MG63 (cell line): ENCODE data around the gene FGGY. TPM values are rescaled to one million over a fixed set of nuclear protein-coding genes. Genes with fewer than 3 reads are reported as not detected.
"Not testable (repeated sequence)": the region's sequence is repeated elsewhere in the genome, so short reads cannot be mapped to it uniquely, and the experiment has no call there.

Experiments used
- DNase-seq: peaks from one replicate; pipeline ENCODE4 v3.0.0-alpha.2; 2020
- H3K27me3 ChIP-seq: fragments of 250-450 bp; sonication (Bioruptor Pico); 2 replicates; pipeline ENCODE4 v1.5.1; 2020; ENCODE audit warnings: mild to moderate bottlenecking, moderate library complexity
- H3K36me3 ChIP-seq: fragments of 250-450 bp; sonication (Bioruptor Pico); 2 replicates; pipeline ENCODE4 v1.5.1; 2020; ENCODE audit warnings: mild to moderate bottlenecking, moderate library complexity
- H3K4me3 ChIP-seq: fragments of 250-450 bp; sonication (Bioruptor Pico); 2 replicates; pipeline ENCODE4 v1.5.1; 2020; ENCODE audit warnings: mild to moderate bottlenecking, moderate library complexity
- H3K9me3 ChIP-seq: fragments of 250-450 bp; sonication (Bioruptor Pico); 2 replicates; pipeline ENCODE4 v1.5.1; 2020; ENCODE audit warnings: mild to moderate bottlenecking, moderate library complexity
- total RNA-seq: library from RNA; depleted of rRNA; stranded (reverse); fragments of >200 nt; shearing (Covaris generic); gene quantifications from 2 replicates; pipeline ENCODE4 v1.2.3, GENCODE V29; 2014; ENCODE audit warnings: low replicate concordance

The FGGY gene
- total RNA-seq, 1 experiment from 2014 or later: 15.4 TPM

- Histone ChIP-seq H3K36me3 (no peaks in the 10 kb centered on the region), H3K27me3 (no peaks in the 10 kb centered on the region), H3K4me3 (no peak overlapping the region), H3K9me3 (no peaks in the 10 kb centered on the region)
- no peak for DNase-seq
Measured at GRCh38 chr1:59511476-59512465, 214.9 kb downstream of the FGGY start.

- Histone ChIP-seq H3K27me3 (no peaks in the 10 kb centered on the region), H3K4me3 (no peak overlapping the region), H3K9me3 (no peaks in the 10 kb centered on the region), H3K36me3 (no peaks in the 10 kb centered on the region)
- no peak for DNase-seq
Measured at GRCh38 chr1:59512702-59513101, 215.8 kb downstream of the FGGY start.

- H3K9me3 ChIP-seq: no peaks in the 10 kb centered on the region
- H3K27me3 ChIP-seq: no peaks in the 10 kb centered on the region
- H3K4me3 ChIP-seq: no peak overlapping the region
- no peak for DNase-seq
- H3K36me3 ChIP-seq: no peaks in the 10 kb centered on the region
Measured at GRCh38 chr1:59514061-59514909, 217.4 kb downstream of the FGGY start.

- no peak for DNase-seq
- no peaks in the 10 kb centered on the region for H3K36me3 ChIP-seq
- no peaks in the 10 kb centered on the region for H3K9me3 ChIP-seq
- no peaks in the 10 kb centered on the region for H3K27me3 ChIP-seq
- no peak overlapping the region for H3K4me3 ChIP-seq
Measured at GRCh38 chr1:59516881-59517280, 220.0 kb downstream of the FGGY start.

GRCh38 chr1:59520194-59520593 is 223.3 kb downstream of the FGGY start:
- Histone ChIP-seq H3K4me3 (no peak overlapping the region), H3K27me3 (no peaks in the 10 kb centered on the region), H3K36me3 (no peaks in the 10 kb centered on the region), H3K9me3 (no peaks in the 10 kb centered on the region)
- no peak for DNase-seq

GRCh38 chr1:59520827-59521418 is 224.0 kb downstream of the FGGY start:
- DNase-seq: no peak
- Histone ChIP-seq H3K9me3 (no peaks in the 10 kb centered on the region), H3K36me3 (no peaks in the 10 kb centered on the region), H3K4me3 (no peak overlapping the region), H3K27me3 (no peaks in the 10 kb centered on the region)

- no peaks in the 10 kb centered on the region for H3K27me3 ChIP-seq
- no peak overlapping the region for H3K4me3 ChIP-seq
- DNase-seq: no peak
- H3K9me3 ChIP-seq: no peaks in the 10 kb centered on the region
- no peaks in the 10 kb centered on the region for H3K36me3 ChIP-seq
Measured at GRCh38 chr1:59521456-59521855, 224.6 kb downstream of the FGGY start.

- no peak for DNase-seq
- Histone ChIP-seq H3K36me3 (no peaks in the 10 kb centered on the region), H3K9me3 (no peaks in the 10 kb centered on the region), H3K4me3 (no peak overlapping the region), H3K27me3 (no peaks in the 10 kb centered on the region)
Measured at GRCh38 chr1:59522925-59523505, 226.1 kb downstream of the FGGY start.

GRCh38 chr1:59523745-59524450 is 227.0 kb downstream of the FGGY start:
- Histone ChIP-seq H3K4me3 (no peak overlapping the region), H3K9me3 (no peaks in the 10 kb centered on the region), H3K27me3 (no peaks in the 10 kb centered on the region), H3K36me3 (no peaks in the 10 kb centered on the region)
- no peak for DNase-seq

GRCh38 chr1:59526240-59526639 is 229.3 kb downstream of the FGGY start:
- Histone ChIP-seq H3K4me3 (no peak overlapping the region), H3K36me3 (no peaks in the 10 kb centered on the region), H3K27me3 (no peaks in the 10 kb centered on the region), H3K9me3 (no peaks in the 10 kb centered on the region)
- DNase-seq: no peak

- DNase-seq: no peak
- H3K36me3 ChIP-seq: no peaks in the 10 kb centered on the region
- H3K4me3 ChIP-seq: no peak overlapping the region
- no peaks in the 10 kb centered on the region for H3K27me3 ChIP-seq
- H3K9me3 ChIP-seq: no peaks in the 10 kb centered on the region
Measured at GRCh38 chr1:59528471-59528870, 231.6 kb downstream of the FGGY start.

GRCh38 chr1:59528900-59529299 is 232.0 kb downstream of the FGGY start:
- no peaks in the 10 kb centered on the region for H3K36me3 ChIP-seq
- H3K4me3 ChIP-seq: no peak overlapping the region
- DNase-seq: no peak

GRCh38 chr1:59530119-59530518 is 233.2 kb downstream of the FGGY start:
- H3K4me3 ChIP-seq: no peak overlapping the region
- DNase-seq: no peak
- no peaks in the 10 kb centered on the region for H3K27me3 ChIP-seq
- H3K36me3 ChIP-seq: no peaks in the 10 kb centered on the region
- H3K9me3 ChIP-seq: no peaks in the 10 kb centered on the region

More at GRCh38 chr1:59528900-59529299, 232.0 kb downstream of the FGGY start:
- Histone ChIP-seq H3K9me3 (no peaks in the 10 kb centered on the region), H3K27me3 (no peaks in the 10 kb centered on the region)

- no peaks in the 10 kb centered on the region for H3K9me3 ChIP-seq
Measured at GRCh38 chr1:59532102-59532501, 235.2 kb downstream of the FGGY start.

GRCh38 chr1:59538476-59538875 is 241.6 kb downstream of the FGGY start:
- not testable (repeated sequence) for H3K9me3 ChIP-seq, DNase-seq, H3K4me3 ChIP-seq, H3K27me3 ChIP-seq, H3K36me3 ChIP-seq

More at GRCh38 chr1:59532102-59532501, 235.2 kb downstream of the FGGY start:
- Histone ChIP-seq H3K4me3 (no peak overlapping the region), H3K36me3 (no peaks in the 10 kb centered on the region), H3K27me3 (no peaks in the 10 kb centered on the region)
- no peak for DNase-seq
